Measurements from ENCODE around the gene GFY.
A peak's percentile ranks its signal among the peaks of the same experiment; 100 is the strongest.

Gene GFY

GRCh38 chr19:49433240-49433901, 8.2 kb downstream of the GFY start:
- ChIA-PET CTCF (interaction anchor here (0.7 kb wide), 1 partner anchor 40 kb away, joined by 3 read pairs; no protein-coding TSS in a partner anchor), POLR2A (no interaction called here)
- TF ChIP-seq CTCF (IDR thresholded peaks at IDR 0.05; ENCODE audit: control extremely low read depth, extremely low read depth, low read depth, missing control alignments): no peak
- DNase-seq (ENCODE audit: extremely low spot score): no peak

- ChIA-PET CTCF (interaction anchor here (1.2 to 2.4 kb wide), 3 partner anchors 41 to 107 kb away, joined by 3 to 14 read pairs (median 4); no protein-coding TSS in a partner anchor), POLR2A (no interaction called here)
- DNase-seq (ENCODE audit: extremely low spot score): no peak
- no peak for TF ChIP-seq CTCF (IDR thresholded peaks at IDR 0.05; ENCODE audit: control extremely low read depth, extremely low read depth, low read depth, missing control alignments)
These were observed 9.9 kb downstream of the GFY start for GRCh38 chr19:49434907-49435583.

- POLR2A ChIA-PET: no interaction called here
These were observed 10.5 kb downstream of the GFY start for GRCh38 chr19:49435670-49436069.

GRCh38 chr19:49436381-49437017, 11.3 kb downstream of the GFY start:
- ChIA-PET POLR2A (no interaction called here), CTCF (interaction anchor here (1.2 to 2.4 kb wide), 4 partner anchors 9 to 109 kb away, joined by 3 to 14 read pairs (median 4); no protein-coding TSS in a partner anchor)
- no peak for TF ChIP-seq CTCF (IDR thresholded peaks at IDR 0.05; ENCODE audit: control extremely low read depth, extremely low read depth, low read depth, missing control alignments)
- peak; percentile 49 for DNase-seq (ENCODE audit: extremely low spot score)

More at GRCh38 chr19:49435670-49436069, 10.5 kb downstream of the GFY start:
- CTCF ChIA-PET: interaction anchor here (1.2 to 2.4 kb wide), 4 partner anchors 9 to 108 kb away, joined by 3 to 14 read pairs (median 4); no protein-coding TSS in a partner anchor
- no peak for TF ChIP-seq CTCF (IDR thresholded peaks at IDR 0.05; ENCODE audit: control extremely low read depth, extremely low read depth, low read depth, missing control alignments)
- DNase-seq (ENCODE audit: extremely low spot score): no peak

GRCh38 chr19:49437231-49437630, 12.0 kb downstream of the GFY start:
- ChIA-PET CTCF (interaction anchor here (1.3 kb wide), 1 partner anchor 8 kb away, joined by 4 read pairs; no protein-coding TSS in a partner anchor), POLR2A (no interaction called here)
- TF ChIP-seq CTCF (IDR thresholded peaks at IDR 0.05; ENCODE audit: control extremely low read depth, extremely low read depth, low read depth, missing control alignments): no peak
- DNase-seq (ENCODE audit: extremely low spot score): no peak

- TF ChIP-seq CTCF (IDR thresholded peaks at IDR 0.05; ENCODE audit: control extremely low read depth, extremely low read depth, low read depth, missing control alignments): no peak
- CTCF ChIA-PET: no interaction called here
- no peak for DNase-seq (ENCODE audit: extremely low spot score)
- POLR2A ChIA-PET: no interaction called here
These were observed 13.1 kb downstream of the GFY start for GRCh38 chr19:49438261-49438660.
